Stimulated activated CD4-positive, alpha-beta T cell treated with anti-CD3 and anti-CD28 coated beads, Interleukin-15, amount 100 ng/mL, for 48 hours (primary cell): ENCODE data around the gene RGPD8.
"Not testable (repeated sequence)": the region's sequence is repeated elsewhere in the genome, so short reads cannot be mapped to it uniquely, and the experiment has no call there.

Experiments used
- DNase-seq, 2 donors: peaks; one replicate each; pipeline ENCODE4 v3.0.0-alpha.2; 2020; ENCODE audit warnings: low read depth in 2 of 2

Gene RGPD8

GRCh38 chr2:112435716-112436431 is 2.4 kb upstream of the RGPD8 start:
- not testable (repeated sequence) for DNase-seq

GRCh38 chr2:112434890-112435715 is 1.7 kb upstream of the RGPD8 start:
- DNase-seq, result not testable (repeated sequence)

GRCh38 chr2:112433932-112434730 is 686 bp upstream of the RGPD8 start:
- no peak for DNase-seq

- not testable (repeated sequence) for DNase-seq
Observed at GRCh38 chr2:112432735-112433479, 538 bp downstream of the RGPD8 start.

GRCh38 chr2:112432390-112432734 is 1.1 kb downstream of the RGPD8 start:
- DNase-seq, result not testable (repeated sequence)

- DNase-seq, result not testable (repeated sequence)
Observed at GRCh38 chr2:112431587-112432295, 1.7 kb downstream of the RGPD8 start.

- DNase-seq, result not testable (repeated sequence)
Observed at GRCh38 chr2:112424553-112424952, 8.9 kb downstream of the RGPD8 start.

- DNase-seq, result not testable (repeated sequence)
Observed at GRCh38 chr2:112416860-112417259, 16.6 kb downstream of the RGPD8 start.

- DNase-seq, result not testable (repeated sequence)
Observed at GRCh38 chr2:112360055-112360454, 73.4 kb downstream of the RGPD8 start.

GRCh38 chr2:112354335-112354734 is 79.1 kb downstream of the RGPD8 start:
- DNase-seq, result not testable (repeated sequence)

- DNase-seq, result not testable (repeated sequence)
Observed at GRCh38 chr2:112352809-112353603, 80.4 kb downstream of the RGPD8 start.

GRCh38 chr2:112352292-112352691 is 81.2 kb downstream of the RGPD8 start:
- not testable (repeated sequence) for DNase-seq

- DNase-seq, result no peak
Observed at GRCh38 chr2:112345030-112346027, 88.1 kb downstream of the RGPD8 start.

GRCh38 chr2:112343827-112344585 is 89.4 kb downstream of the RGPD8 start:
- DNase-seq, result no peak

- no peak for DNase-seq
Observed at GRCh38 chr2:112342067-112342550, 91.3 kb downstream of the RGPD8 start.

- DNase-seq, result no peak
Observed at GRCh38 chr2:112340475-112341267, 92.8 kb downstream of the RGPD8 start.

GRCh38 chr2:112339986-112340385 is 93.5 kb downstream of the RGPD8 start:
- no peak for DNase-seq
